HG03280 (cell line): Measurements from ENCODE around the gene MOK.
A peak's percentile ranks its signal among the peaks of the same experiment; 100 is the strongest.
"Not testable (repeated sequence)": the region's sequence is repeated elsewhere in the genome, so short reads cannot be mapped to it uniquely, and the experiment has no call there.

Experiments
- ATAC-seq: cut with Tn5 transposase; IDR thresholded peaks from one replicate; pipeline ENCODE4 v1.9.1; 2021; ENCODE audit warnings: mild to moderate bottlenecking, moderate library complexity; ENCODE audit not compliant: unreplicated experiment

Gene MOK

GRCh38 chr14:102321456-102322422, 16.8 kb upstream of the MOK start:
- ATAC-seq, result no peak

- no peak for ATAC-seq
Observed at GRCh38 chr14:102320671-102321455, 15.9 kb upstream of the MOK start.

GRCh38 chr14:102320033-102320660, 15.2 kb upstream of the MOK start:
- ATAC-seq, result peak; percentile 10

GRCh38 chr14:102319351-102320032, 14.5 kb upstream of the MOK start, which contains the start of gene ZNF839:
Gene ZNF839, plus strand, starts transcription at chr14:102319746. Its CDS starts 20 bp downstream, at chr14:102319766.
- ATAC-seq, result peak; percentile 49

- ATAC-seq, result no peak
Observed at GRCh38 chr14:102318781-102319276, 13.9 kb upstream of the MOK start.

- no peak for ATAC-seq
Observed at GRCh38 chr14:102317564-102318248, 12.7 kb upstream of the MOK start.

- ATAC-seq, result peak; percentile 60
Observed at GRCh38 chr14:102316743-102317563, 12.0 kb upstream of the MOK start.

GRCh38 chr14:102316338-102316742, 11.4 kb upstream of the MOK start:
- ATAC-seq, result no peak

- ATAC-seq, result no peak
Observed at GRCh38 chr14:102315121-102315520, 10.2 kb upstream of the MOK start.

- peak; percentile 59 for ATAC-seq
Observed at GRCh38 chr14:102314242-102315011, 9.5 kb upstream of the MOK start.

- ATAC-seq, result no peak
Observed at GRCh38 chr14:102303664-102304063, 1.3 kb downstream of the MOK start.

GRCh38 chr14:102298303-102299070, 6.5 kb downstream of the MOK start:
- not testable (repeated sequence) for ATAC-seq

GRCh38 chr14:102297436-102298170, 7.4 kb downstream of the MOK start:
- no peak for ATAC-seq

- no peak for ATAC-seq
Observed at GRCh38 chr14:102295270-102295669, 9.7 kb downstream of the MOK start.

- no peak for ATAC-seq
Observed at GRCh38 chr14:102293781-102294180, 11.2 kb downstream of the MOK start.

GRCh38 chr14:102292441-102292840, 12.5 kb downstream of the MOK start:
- ATAC-seq, result no peak

GRCh38 chr14:102288139-102288538, 16.8 kb downstream of the MOK start:
- no peak for ATAC-seq
